Measurements from ENCODE around the gene SLC24A3.
A peak's percentile ranks its signal among the peaks of the same experiment; 100 is the strongest.

The SLC24A3 gene

DNA sequence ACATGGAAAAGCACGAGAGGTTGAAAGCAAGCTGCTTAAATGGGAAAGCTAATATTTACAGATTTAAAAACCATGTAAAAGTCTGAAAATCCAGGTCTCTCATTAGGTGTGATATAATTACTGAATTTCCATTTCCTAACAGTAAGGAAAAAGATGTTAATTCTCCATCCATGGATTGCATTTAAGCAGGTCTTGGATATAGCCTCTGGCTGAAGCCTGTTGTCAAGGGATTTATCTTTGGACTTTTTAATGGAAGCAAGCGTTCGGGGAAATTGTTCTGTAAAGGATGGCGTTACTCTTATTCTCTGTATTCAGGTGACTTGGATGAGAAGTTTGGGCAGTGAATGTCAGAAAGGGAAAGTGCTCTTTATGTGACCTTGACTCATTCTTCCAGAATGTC, 233.8 kb downstream of the SLC24A3 start:
- TF ChIP-seq POLR2AphosphoS5 (IDR thresholded peaks at IDR 0.05; ENCODE audit: borderline replicate concordance, low read depth, low read length) = no peak
- Histone ChIP-seq H3K36me3 (ENCODE audit: insufficient read depth, low read length) (no peaks in the 10 kb centered on the region), H3K9me3 (ENCODE audit: low read depth, low read length) (peaks cover 7% of the 10 kb centered on the region; the same call in 1 of the 2 replicates), H3K9ac (ENCODE audit: insufficient read length) (no peak overlapping the region), H3K4me3 (no peak overlapping the region), H3K27ac (no peak overlapping the region)
- DNase-seq (ENCODE audit: low read depth, low spot score) = no peak

- Histone ChIP-seq H3K9me3 (ENCODE audit: low read depth, low read length) (no peaks in the 10 kb centered on the region), H3K4me3 (0 out of 2 replicates have a peak overlapping the region, but pooled peaks have one; percentile 8), H3K27ac (no peak overlapping the region), H3K36me3 (ENCODE audit: insufficient read depth, low read length) (no peaks in the 10 kb centered on the region), H3K9ac (ENCODE audit: insufficient read length) (no peak overlapping the region)
- DNase-seq (ENCODE audit: low read depth, low spot score) = no peak
- TF ChIP-seq EZH2 (IDR thresholded peaks at IDR 0.05) (no peak), FOXP2 (optimal IDR thresholded peaks at IDR 0.05; ENCODE audit: control extremely low read depth, extremely low read length, insufficient read depth) (no peak), POLR2AphosphoS5 (IDR thresholded peaks at IDR 0.05; ENCODE audit: borderline replicate concordance, low read depth, low read length) (no peak)
These were observed 236.2 kb downstream of the SLC24A3 start for GRCh38 chr20:19448632-19449031.

DNA sequence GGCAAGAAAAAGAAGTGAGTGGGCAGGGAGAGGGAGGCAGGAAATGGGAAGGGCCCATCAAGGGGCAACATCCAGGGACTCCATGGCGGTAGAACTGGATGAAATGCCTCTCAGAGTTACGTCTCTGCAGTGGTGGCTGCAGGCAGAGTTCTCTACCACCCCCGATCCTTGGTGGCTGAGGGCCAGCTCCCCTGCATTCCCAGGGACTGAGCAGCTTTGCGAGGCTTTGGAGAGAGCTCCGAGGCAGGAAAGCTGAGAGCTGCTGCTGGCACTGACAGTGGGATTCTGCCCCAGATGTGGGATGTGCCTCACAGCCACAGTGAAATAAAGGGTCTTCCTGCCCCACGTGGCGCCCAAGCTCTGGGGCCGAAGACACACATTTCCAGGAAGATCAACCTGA, 236.6 kb downstream of the SLC24A3 start:
- no peak for TF ChIP-seq POLR2AphosphoS5 (IDR thresholded peaks at IDR 0.05; ENCODE audit: borderline replicate concordance, low read depth, low read length)
- TF ChIP-seq EZH2 (IDR thresholded peaks at IDR 0.05) = no peak
- TF ChIP-seq FOXP2 (optimal IDR thresholded peaks at IDR 0.05; ENCODE audit: control extremely low read depth, extremely low read length, insufficient read depth) = no peak
- Histone ChIP-seq H3K9me3 (ENCODE audit: low read depth, low read length) (no peaks in the 10 kb centered on the region), H3K36me3 (ENCODE audit: insufficient read depth, low read length) (no peaks in the 10 kb centered on the region), H3K9ac (ENCODE audit: insufficient read length) (no peak overlapping the region), H3K4me3 (0 out of 2 replicates have a peak overlapping the region, but pooled peaks have one; percentile 8), H3K27ac (no peak overlapping the region)
- no peak for DNase-seq (ENCODE audit: low read depth, low spot score)

DNA sequence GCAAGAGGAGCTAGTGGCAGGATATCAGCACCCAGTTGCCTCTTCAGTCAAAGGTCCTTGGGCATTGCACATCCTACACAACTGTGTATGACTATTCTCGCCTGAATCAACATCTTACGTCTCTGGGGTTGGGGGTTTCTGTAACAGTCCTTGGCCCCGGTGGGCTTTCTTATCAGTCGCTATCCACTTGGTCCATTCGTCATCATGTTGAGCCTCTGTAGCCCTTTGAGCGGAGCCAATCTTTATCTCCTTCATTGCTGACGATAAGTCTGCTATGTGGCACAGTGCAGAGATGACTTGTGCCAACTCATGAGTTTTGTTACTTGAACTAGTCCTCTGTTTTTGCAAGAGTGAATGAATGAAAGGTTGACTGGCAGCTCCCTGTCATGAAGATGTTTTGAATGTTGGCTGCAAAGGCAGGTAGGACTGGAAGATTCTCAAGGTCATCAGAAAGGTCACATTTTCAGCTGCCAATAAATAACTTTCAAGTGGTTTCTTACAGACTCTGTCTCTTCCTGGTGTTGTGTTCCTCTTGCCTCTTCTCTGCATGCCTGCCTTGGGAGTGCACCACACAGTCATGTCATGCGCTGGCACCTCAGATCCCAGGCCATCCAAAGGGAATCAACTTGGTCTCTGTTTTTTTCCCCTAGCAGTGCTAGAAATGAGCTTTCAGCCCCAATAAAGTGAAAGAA, 238.9 kb downstream of the SLC24A3 start:
- Histone ChIP-seq H3K36me3 (ENCODE audit: insufficient read depth, low read length) (no peaks in the 10 kb centered on the region), H3K9me3 (ENCODE audit: low read depth, low read length) (no peaks in the 10 kb centered on the region), H3K9ac (ENCODE audit: insufficient read length) (no peak overlapping the region), H3K27ac (no peak overlapping the region), H3K4me3 (no peak overlapping the region)
- TF ChIP-seq POLR2AphosphoS5 (IDR thresholded peaks at IDR 0.05; ENCODE audit: borderline replicate concordance, low read depth, low read length) (no peak), FOXP2 (optimal IDR thresholded peaks at IDR 0.05; ENCODE audit: control extremely low read depth, extremely low read length, insufficient read depth) (no peak), EZH2 (IDR thresholded peaks at IDR 0.05) (no peak)
- no peak for DNase-seq (ENCODE audit: low read depth, low spot score)

DNA sequence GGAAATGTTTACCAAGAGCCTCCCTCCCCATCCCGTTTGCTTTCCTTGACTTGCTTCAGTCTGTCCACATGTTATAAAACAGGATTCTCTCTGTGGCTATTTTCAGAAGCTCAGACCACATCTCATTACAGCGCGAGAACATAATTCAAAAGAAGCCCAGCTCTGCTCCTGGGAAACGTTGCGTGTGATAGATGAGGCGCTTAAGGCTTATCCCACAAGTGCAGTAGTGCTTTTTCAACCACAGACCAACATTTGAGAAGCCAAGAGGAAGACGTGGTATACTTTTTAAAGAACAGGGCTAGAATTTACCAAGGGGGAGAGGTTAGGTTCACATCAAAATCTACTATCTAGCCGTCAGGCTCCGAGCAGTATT, 239.5 kb downstream of the SLC24A3 start:
- Histone ChIP-seq H3K9ac (ENCODE audit: insufficient read length) (no peak overlapping the region), H3K27ac (no peak overlapping the region), H3K36me3 (ENCODE audit: insufficient read depth, low read length) (no peaks in the 10 kb centered on the region), H3K9me3 (ENCODE audit: low read depth, low read length) (no peaks in the 10 kb centered on the region), H3K4me3 (no peak overlapping the region)
- DNase-seq (ENCODE audit: low read depth, low spot score) = no peak
- TF ChIP-seq EZH2 (IDR thresholded peaks at IDR 0.05) (no peak), FOXP2 (optimal IDR thresholded peaks at IDR 0.05; ENCODE audit: control extremely low read depth, extremely low read length, insufficient read depth) (no peak), POLR2AphosphoS5 (IDR thresholded peaks at IDR 0.05; ENCODE audit: borderline replicate concordance, low read depth, low read length) (no peak)

GRCh38 chr20:19453410-19453809, 241.0 kb downstream of the SLC24A3 start:
- no peak overlapping the region for H3K27ac ChIP-seq
- TF ChIP-seq FOXP2 (optimal IDR thresholded peaks at IDR 0.05; ENCODE audit: control extremely low read depth, extremely low read length, insufficient read depth) = no peak
- TF ChIP-seq POLR2AphosphoS5 (IDR thresholded peaks at IDR 0.05; ENCODE audit: borderline replicate concordance, low read depth, low read length) = no peak
- TF ChIP-seq EZH2 (IDR thresholded peaks at IDR 0.05) = no peak
- H3K9me3 ChIP-seq (ENCODE audit: low read depth, low read length) = no peaks in the 10 kb centered on the region
- no peak for DNase-seq (ENCODE audit: low read depth, low spot score)
- no peaks in the 10 kb centered on the region for H3K36me3 ChIP-seq (ENCODE audit: insufficient read depth, low read length)
- no peak overlapping the region for H3K4me3 ChIP-seq
- H3K9ac ChIP-seq (ENCODE audit: insufficient read length) = no peak overlapping the region

DNA sequence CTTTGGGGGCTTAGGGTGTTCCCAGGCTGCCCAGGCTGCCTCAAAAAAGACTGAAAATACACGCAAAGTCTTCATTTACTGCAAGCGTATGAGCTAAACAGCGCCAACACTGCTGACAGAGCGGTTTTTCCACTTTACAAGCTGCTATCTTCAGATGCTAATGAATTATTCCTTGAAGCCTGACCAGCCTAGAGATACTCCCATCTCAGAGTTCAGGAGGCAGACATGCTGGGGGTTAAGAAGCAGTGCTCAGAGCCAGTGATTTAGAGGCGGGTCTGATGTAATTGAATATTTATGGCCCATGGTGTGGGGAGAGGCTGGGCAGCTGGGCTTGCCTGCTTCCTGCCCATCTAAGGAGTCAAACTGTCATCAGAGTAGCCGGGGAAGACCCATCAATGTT, 241.4 kb downstream of the SLC24A3 start:
- TF ChIP-seq FOXP2 (optimal IDR thresholded peaks at IDR 0.05; ENCODE audit: control extremely low read depth, extremely low read length, insufficient read depth) (no peak), POLR2AphosphoS5 (IDR thresholded peaks at IDR 0.05; ENCODE audit: borderline replicate concordance, low read depth, low read length) (no peak), EZH2 (IDR thresholded peaks at IDR 0.05) (no peak)
- Histone ChIP-seq H3K9ac (ENCODE audit: insufficient read length) (no peak overlapping the region), H3K36me3 (ENCODE audit: insufficient read depth, low read length) (no peaks in the 10 kb centered on the region), H3K27ac (no peak overlapping the region), H3K4me3 (no peak overlapping the region), H3K9me3 (ENCODE audit: low read depth, low read length) (no peaks in the 10 kb centered on the region)
- peak; percentile 35 for DNase-seq (ENCODE audit: low read depth, low spot score)

- Histone ChIP-seq H3K9ac (ENCODE audit: insufficient read length) (no peak overlapping the region), H3K4me3 (peak overlapping the region; percentile 48), H3K9me3 (ENCODE audit: low read depth, low read length) (no peaks in the 10 kb centered on the region), H3K36me3 (ENCODE audit: insufficient read depth, low read length) (no peaks in the 10 kb centered on the region), H3K27ac (peak overlapping the region; percentile 82)
- TF ChIP-seq EZH2 (IDR thresholded peaks at IDR 0.05) (no peak), FOXP2 (optimal IDR thresholded peaks at IDR 0.05; ENCODE audit: control extremely low read depth, extremely low read length, insufficient read depth) (no peak), POLR2AphosphoS5 (IDR thresholded peaks at IDR 0.05; ENCODE audit: borderline replicate concordance, low read depth, low read length) (no peak)
- peak; percentile 28 for DNase-seq (ENCODE audit: low read depth, low spot score)
These were observed 244.4 kb downstream of the SLC24A3 start for GRCh38 chr20:19456595-19457395.
